BJ (cell line): ENCODE measurements around the gene ACADSB. TPM values are rescaled to one million over a fixed set of nuclear protein-coding genes. Genes with fewer than 3 reads are reported as not detected.

Experiments used
- CTCF ChIA-PET: fragments of 350-600 bp; formaldehyde crosslinking; extraction: SDS; loops from one replicate; lab custom pipeline; 2021; ENCODE audit warnings: antibody characterized with exemption, inconsistent platforms; lab: Yijun Ruan, JAX
- POLR2A ChIA-PET: fragments of 300-600 bp; sonication (Branson Sonifier 250); formaldehyde crosslinking; extraction: SDS; loops from one replicate; lab custom pipeline; 2021; ENCODE audit warnings: antibody characterized with exemption; lab: Charles Lee
- DNase-seq: peaks from one replicate; pipeline ENCODE4 v3.0.0-alpha.2; 2011; ENCODE audit warnings: low read depth
- H3K27me3 ChIP-seq: 2 replicates; pipeline ENCODE4 v1.6.0; 2011; ENCODE audit warnings: low read length; ENCODE audit not compliant: control insufficient read depth, insufficient read depth
- H3K36me3 ChIP-seq: 2 replicates; pipeline ENCODE4 v1.5.1; 2011; ENCODE audit warnings: low read length; ENCODE audit not compliant: control insufficient read depth, insufficient read depth
- H3K4me3 ChIP-seq: 2 replicates; pipeline ENCODE4 v1.5.1; 2011; ENCODE audit warnings: low read depth, mild to moderate bottlenecking, control low read depth, low read length
- polyA plus RNA-seq: library from polyadenylated mRNA; depleted of rRNA; stranded (reverse); fragments of >200 nt; gene quantifications from 2 replicates; pipeline ENCODE4 v1.2.3, GENCODE V29; 2011
- TF ChIP-seq, protein P1 (sequence below): IDR thresholded peaks from 2 replicates; pipeline ENCODE4 v1.5.1; 2011; ENCODE audit warnings: low read depth, mild to moderate bottlenecking, control low read depth, inconsistent platforms, low read length, moderate library complexity; ENCODE audit not compliant: insufficient read depth

Gene ACADSB
- polyA plus RNA-seq, 1 experiment, result 5.2 TPM

GRCh38 chr10:122986335-122986734 is 22.5 kb upstream of the ACADSB start:
- TF ChIP-seq, protein P1, sequence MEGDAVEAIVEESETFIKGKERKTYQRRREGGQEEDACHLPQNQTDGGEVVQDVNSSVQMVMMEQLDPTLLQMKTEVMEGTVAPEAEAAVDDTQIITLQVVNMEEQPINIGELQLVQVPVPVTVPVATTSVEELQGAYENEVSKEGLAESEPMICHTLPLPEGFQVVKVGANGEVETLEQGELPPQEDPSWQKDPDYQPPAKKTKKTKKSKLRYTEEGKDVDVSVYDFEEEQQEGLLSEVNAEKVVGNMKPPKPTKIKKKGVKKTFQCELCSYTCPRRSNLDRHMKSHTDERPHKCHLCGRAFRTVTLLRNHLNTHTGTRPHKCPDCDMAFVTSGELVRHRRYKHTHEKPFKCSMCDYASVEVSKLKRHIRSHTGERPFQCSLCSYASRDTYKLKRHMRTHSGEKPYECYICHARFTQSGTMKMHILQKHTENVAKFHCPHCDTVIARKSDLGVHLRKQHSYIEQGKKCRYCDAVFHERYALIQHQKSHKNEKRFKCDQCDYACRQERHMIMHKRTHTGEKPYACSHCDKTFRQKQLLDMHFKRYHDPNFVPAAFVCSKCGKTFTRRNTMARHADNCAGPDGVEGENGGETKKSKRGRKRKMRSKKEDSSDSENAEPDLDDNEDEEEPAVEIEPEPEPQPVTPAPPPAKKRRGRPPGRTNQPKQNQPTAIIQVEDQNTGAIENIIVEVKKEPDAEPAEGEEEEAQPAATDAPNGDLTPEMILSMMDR, result no peak
- Histone ChIP-seq H3K27me3 (no peaks in the 10 kb centered on the region), H3K36me3 (no peaks in the 10 kb centered on the region; the same call in 1 of the 2 replicates), H3K4me3 (no peak overlapping the region)
- DNase-seq, result no peak
- ChIA-PET POLR2A (no interaction called here), CTCF (no interaction called here)

DNA sequence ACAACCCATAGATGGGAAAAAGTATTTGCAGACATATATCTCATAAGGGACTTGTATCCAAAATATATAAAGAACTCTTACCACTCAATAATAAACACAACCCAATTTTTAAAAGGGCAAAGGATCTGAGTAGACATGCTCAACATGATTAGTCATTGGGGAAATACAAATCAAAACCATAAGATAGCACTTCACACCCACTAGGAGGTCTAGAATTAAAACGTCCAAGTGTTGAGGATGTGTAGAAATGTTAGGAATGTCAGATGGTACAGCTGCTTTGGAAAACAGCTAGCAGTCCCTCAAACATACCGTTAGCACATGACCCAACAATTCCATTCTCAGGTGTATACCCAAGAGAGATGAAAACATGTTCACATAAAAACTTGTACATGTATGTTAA is 20.3 kb upstream of the ACADSB start:
- Histone ChIP-seq H3K4me3 (no peak overlapping the region), H3K36me3 (no peaks in the 10 kb centered on the region; the same call in 1 of the 2 replicates), H3K27me3 (no peaks in the 10 kb centered on the region)
- CTCF ChIA-PET, result interaction anchor here (3.7 kb wide), 1 partner anchor 7 kb away, joined by 22 read pairs; the partner anchor contains the start of gene PSTK
- TF ChIP-seq, protein P1, result no peak
- POLR2A ChIA-PET, result no interaction called here
- no peak for DNase-seq

- H3K4me3 ChIP-seq, result no peak overlapping the region
- TF ChIP-seq, protein P1, result no peak
- H3K27me3 ChIP-seq, result no peaks in the 10 kb centered on the region
- CTCF ChIA-PET, result interaction anchor here (0.7 to 3.7 kb wide), 3 partner anchors 9 to 115 kb away, joined by 3 to 22 read pairs (median 5); partner anchors contain the start of gene PSTK
- H3K36me3 ChIP-seq, result peaks cover 4% of the 10 kb centered on the region
- DNase-seq, result no peak
- POLR2A ChIA-PET, result no interaction called here
Measured at GRCh38 chr10:122990278-122990677, 18.5 kb upstream of the ACADSB start.

- Histone ChIP-seq H3K4me3 (no peak overlapping the region), H3K36me3 (peaks cover 7% of the 10 kb centered on the region), H3K27me3 (no peaks in the 10 kb centered on the region)
- no peak for DNase-seq
- TF ChIP-seq, protein P1, result no peak
- POLR2A ChIA-PET, result no interaction called here
- CTCF ChIA-PET, result interaction anchor here (0.6 to 3.7 kb wide), 3 partner anchors 9 to 16 kb away, joined by 3 to 22 read pairs (median 4); partner anchors contain the start of gene PSTK
Measured at GRCh38 chr10:122992031-122992585, 16.7 kb upstream of the ACADSB start.

DNA sequence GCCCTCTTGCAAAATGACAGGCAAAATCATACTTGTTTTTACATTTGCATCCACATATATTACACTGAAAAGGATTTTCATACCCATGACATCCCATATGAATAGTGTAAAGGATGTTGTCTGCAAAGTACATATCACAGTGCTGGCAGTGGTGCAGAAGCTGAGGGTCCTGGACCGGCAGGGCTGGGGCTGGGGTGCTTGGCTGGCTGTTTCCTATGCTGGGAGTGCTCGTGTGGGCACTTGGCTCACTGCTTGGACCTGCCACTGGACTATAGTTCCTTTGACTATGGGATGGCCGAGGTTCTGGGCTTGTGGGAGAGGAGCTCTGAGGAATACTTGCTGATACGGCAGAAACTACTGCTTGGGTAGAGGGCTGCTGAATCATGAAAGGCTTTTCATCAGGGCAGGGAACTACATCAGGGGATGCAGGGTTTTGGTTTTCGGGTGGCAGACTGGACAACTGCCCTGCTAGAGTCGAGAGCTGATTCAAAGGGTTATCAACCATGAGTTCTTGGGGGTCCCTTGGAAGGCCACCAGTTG is 14.9 kb upstream of the ACADSB start:
- Histone ChIP-seq H3K27me3 (no peaks in the 10 kb centered on the region), H3K36me3 (peaks cover 7% of the 10 kb centered on the region), H3K4me3 (no peak overlapping the region)
- TF ChIP-seq, protein P1, result no peak
- POLR2A ChIA-PET, result no interaction called here
- DNase-seq, result no peak
- CTCF ChIA-PET, result interaction anchor here (1.2 kb wide), 1 partner anchor 10 kb away, joined by 3 read pairs; no protein-coding TSS in a partner anchor
